ENCODE results near the gene PCCA.

PCCA gene

GRCh38 chr13:100491164-100491842 lies 402.4 kb downstream of the PCCA start:
- DNase-seq (ENCODE audit: insufficient read length): no peak

DNA sequence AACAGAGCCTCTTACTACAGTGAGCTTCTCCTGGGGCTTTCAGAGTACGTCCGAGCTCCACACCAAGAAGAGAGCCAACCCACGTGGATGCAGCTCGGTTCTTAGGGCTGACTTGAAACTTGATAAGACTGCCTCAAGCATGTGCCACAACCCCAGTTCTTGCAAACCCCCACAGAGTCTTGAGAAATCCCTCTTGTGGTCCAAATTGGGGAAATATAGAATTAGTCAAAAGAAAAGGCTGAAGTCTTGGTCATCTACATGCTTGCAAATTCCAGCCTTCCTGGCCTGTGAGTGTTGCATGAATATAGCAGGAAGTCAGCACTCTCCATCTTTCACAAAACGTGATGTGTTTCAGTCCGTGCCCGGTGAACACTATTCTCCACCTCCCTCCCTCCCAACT lies 404.5 kb downstream of the PCCA start:
- no peak for TF ChIP-seq POLR2A (IDR thresholded peaks at IDR 0.05; ENCODE audit: low read depth, low read length)
- TF ChIP-seq POLR2AphosphoS5 (IDR thresholded peaks at IDR 0.05; ENCODE audit: low read depth, low read length): no peak
- no peak for TF ChIP-seq TAF1 (IDR thresholded peaks at IDR 0.05; ENCODE audit: borderline replicate concordance, low read depth, low read length)
- FAIRE-seq: no peak
- no peak for DNase-seq (ENCODE audit: insufficient read length)

More at GRCh38 chr13:100491164-100491842, 402.4 kb downstream of the PCCA start:
- no peak for FAIRE-seq
- TF ChIP-seq POLR2A (IDR thresholded peaks at IDR 0.05; ENCODE audit: low read depth, low read length) (no peak), TAF1 (IDR thresholded peaks at IDR 0.05; ENCODE audit: borderline replicate concordance, low read depth, low read length) (no peak), POLR2AphosphoS5 (IDR thresholded peaks at IDR 0.05; ENCODE audit: low read depth, low read length) (no peak)

DNA sequence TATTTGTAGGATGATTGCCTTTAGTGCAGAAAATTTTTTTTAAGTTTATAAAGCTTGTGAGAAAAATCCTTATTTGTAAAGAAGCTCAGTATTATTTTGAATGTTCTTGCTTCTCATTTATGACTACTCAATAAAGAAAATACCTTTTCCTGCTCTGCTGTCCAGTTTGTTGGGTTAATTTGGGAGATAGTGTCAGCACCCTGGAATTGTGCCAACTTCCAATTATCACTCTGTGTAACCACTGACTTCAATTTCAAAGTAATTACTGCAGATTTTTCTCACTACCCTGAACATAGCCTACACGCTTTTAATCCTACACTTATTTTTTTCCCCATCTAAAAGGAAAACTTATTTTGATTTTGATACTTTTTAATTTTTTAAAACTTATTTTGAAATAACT lies 406.6 kb downstream of the PCCA start:
- no peak for FAIRE-seq
- no peak for TF ChIP-seq TAF1 (IDR thresholded peaks at IDR 0.05; ENCODE audit: borderline replicate concordance, low read depth, low read length)
- no peak for TF ChIP-seq POLR2A (IDR thresholded peaks at IDR 0.05; ENCODE audit: low read depth, low read length)
- no peak for TF ChIP-seq POLR2AphosphoS5 (IDR thresholded peaks at IDR 0.05; ENCODE audit: low read depth, low read length)
- DNase-seq (ENCODE audit: insufficient read length): no peak

- no peak for DNase-seq (ENCODE audit: insufficient read length)
- no peak for FAIRE-seq
Measured at GRCh38 chr13:100497389-100497788, 408.5 kb downstream of the PCCA start.

DNA sequence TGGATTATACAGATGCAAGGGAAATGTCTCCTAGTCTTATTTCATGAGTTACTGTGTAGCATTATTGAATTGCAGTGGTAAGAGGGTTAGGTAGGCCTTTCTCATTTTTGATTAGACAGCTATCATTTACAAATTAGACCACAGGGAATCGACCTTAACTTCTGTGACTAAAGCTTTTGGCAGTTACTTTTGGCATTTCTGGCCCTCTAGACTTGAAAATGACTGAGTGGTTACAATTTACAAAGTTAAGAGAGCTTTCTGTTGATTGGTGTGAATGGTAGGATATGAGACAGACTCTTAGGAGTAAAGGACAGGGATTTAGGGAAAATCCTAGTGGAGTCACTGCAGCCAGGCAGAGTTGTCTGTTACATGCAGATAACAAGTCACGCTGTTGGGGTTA lies 413.6 kb downstream of the PCCA start:
- TF ChIP-seq TAF1 (IDR thresholded peaks at IDR 0.05; ENCODE audit: borderline replicate concordance, low read depth, low read length) (no peak), POLR2A (IDR thresholded peaks at IDR 0.05; ENCODE audit: low read depth, low read length) (no peak)
- FAIRE-seq: no peak
- no peak for DNase-seq (ENCODE audit: insufficient read length)

More at GRCh38 chr13:100497389-100497788, 408.5 kb downstream of the PCCA start:
- TF ChIP-seq POLR2AphosphoS5 (IDR thresholded peaks at IDR 0.05; ENCODE audit: low read depth, low read length): no peak
- TF ChIP-seq TAF1 (IDR thresholded peaks at IDR 0.05; ENCODE audit: borderline replicate concordance, low read depth, low read length): no peak
- no peak for TF ChIP-seq POLR2A (IDR thresholded peaks at IDR 0.05; ENCODE audit: low read depth, low read length)

- DNase-seq (ENCODE audit: insufficient read length) (no peak), FAIRE-seq (no peak)
- no peak for TF ChIP-seq POLR2AphosphoS5 (IDR thresholded peaks at IDR 0.05; ENCODE audit: low read depth, low read length)
- no peak for TF ChIP-seq POLR2A (IDR thresholded peaks at IDR 0.05; ENCODE audit: low read depth, low read length)
- no peak for TF ChIP-seq TAF1 (IDR thresholded peaks at IDR 0.05; ENCODE audit: borderline replicate concordance, low read depth, low read length)
Measured at GRCh38 chr13:100503622-100504021, 414.7 kb downstream of the PCCA start.

DNA sequence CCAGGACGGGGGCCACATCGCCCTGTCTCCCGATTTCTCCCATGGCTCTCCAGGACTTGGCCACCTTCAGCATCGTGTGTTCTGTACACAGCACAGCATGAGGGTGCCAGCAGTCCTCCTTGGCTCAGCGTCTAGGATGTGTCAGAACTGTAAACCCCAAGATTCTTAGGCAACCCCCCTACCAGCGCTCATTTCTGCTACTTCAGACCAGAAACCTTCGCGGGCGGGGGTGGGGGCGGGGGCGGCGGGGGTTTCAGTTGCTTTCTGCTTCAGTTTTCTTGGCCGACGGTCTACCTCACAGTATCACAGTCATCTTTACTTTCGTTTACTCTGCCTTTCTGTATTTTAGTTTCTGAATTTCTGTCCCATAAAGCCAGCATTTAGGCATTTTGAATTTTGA lies 417.3 kb downstream of the PCCA start:
- FAIRE-seq: peak; percentile 38
- TF ChIP-seq TAF1 (IDR thresholded peaks at IDR 0.05; ENCODE audit: borderline replicate concordance, low read depth, low read length) (no peak), POLR2A (IDR thresholded peaks at IDR 0.05; ENCODE audit: low read depth, low read length) (no peak), POLR2AphosphoS5 (IDR thresholded peaks at IDR 0.05; ENCODE audit: low read depth, low read length) (no peak)
- peak; percentile 53 for DNase-seq (ENCODE audit: insufficient read length)

DNA sequence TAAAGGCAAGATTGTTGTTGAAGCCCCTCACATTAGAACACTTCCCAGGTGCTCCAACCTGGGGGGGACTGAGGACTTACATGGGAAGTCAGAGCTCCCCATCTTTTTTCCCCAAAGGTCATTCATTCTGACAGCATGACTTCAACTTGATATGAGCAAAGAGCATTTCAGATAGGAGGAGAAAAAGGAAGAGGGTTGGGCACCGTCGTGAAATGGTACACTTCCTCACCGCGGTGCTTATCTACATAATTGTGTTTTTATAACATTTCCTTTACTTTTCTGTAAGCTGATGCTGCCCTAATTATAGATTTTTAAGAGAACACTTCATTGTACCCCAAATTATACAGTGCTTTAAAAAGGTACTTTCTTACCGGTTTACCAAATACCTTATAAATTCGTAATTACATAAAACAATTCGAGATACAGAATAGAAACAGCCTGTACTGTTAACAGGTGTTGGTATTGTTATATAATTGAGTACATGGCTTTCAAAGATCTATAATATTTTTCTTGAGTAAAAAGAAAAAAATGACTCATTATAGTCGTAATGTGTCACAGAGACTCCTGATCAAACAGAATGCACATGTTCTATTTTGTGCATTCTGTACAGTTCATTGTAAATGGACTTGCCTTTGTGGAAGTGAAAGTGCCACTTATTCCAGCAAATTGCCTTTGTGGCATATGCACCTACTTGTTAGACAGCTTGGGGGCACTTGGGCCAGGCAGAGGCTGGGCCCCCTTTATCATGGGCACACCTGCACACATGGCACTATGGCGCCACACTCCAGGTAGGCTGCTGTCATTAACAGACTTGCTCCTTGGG lies 417.9 kb downstream of the PCCA start:
- TF ChIP-seq POLR2A (IDR thresholded peaks at IDR 0.05; ENCODE audit: low read depth, low read length): no peak
- TF ChIP-seq TAF1 (IDR thresholded peaks at IDR 0.05; ENCODE audit: borderline replicate concordance, low read depth, low read length): no peak
- no peak for TF ChIP-seq POLR2AphosphoS5 (IDR thresholded peaks at IDR 0.05; ENCODE audit: low read depth, low read length)
- FAIRE-seq: no peak
- no peak for DNase-seq (ENCODE audit: insufficient read length)

- peak; percentile 61 for FAIRE-seq
- TF ChIP-seq POLR2AphosphoS5 (IDR thresholded peaks at IDR 0.05; ENCODE audit: low read depth, low read length): no peak
- DNase-seq (ENCODE audit: insufficient read length): no peak
Measured at GRCh38 chr13:100508455-100508854, 419.6 kb downstream of the PCCA start.

DNA sequence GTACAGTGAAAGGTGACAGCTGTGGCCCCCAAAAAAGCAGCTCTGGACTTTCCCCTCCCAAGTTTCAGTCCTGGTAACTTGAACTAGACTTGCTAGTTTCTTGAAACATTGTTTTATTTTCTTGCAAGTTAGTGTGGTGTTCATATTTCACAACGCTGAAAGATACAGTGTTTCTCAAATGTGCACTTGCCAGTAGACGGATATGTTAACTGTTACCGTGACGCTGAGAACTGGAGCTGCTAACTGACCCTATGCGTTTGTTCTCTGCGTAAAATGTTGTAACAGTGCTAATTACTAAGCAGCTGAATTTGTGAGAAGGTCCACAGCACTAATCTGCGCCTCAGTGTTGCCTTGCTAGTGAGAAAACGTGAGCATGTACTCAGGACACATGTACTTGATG lies 420.1 kb downstream of the PCCA start:
- DNase-seq (ENCODE audit: insufficient read length): no peak

GRCh38 chr13:100510208-100510957 lies 421.5 kb downstream of the PCCA start:
- FAIRE-seq: no peak
- no peak for DNase-seq (ENCODE audit: insufficient read length)
- no peak for TF ChIP-seq TAF1 (IDR thresholded peaks at IDR 0.05; ENCODE audit: borderline replicate concordance, low read depth, low read length)
- no peak for TF ChIP-seq POLR2A (IDR thresholded peaks at IDR 0.05; ENCODE audit: low read depth, low read length)
- TF ChIP-seq POLR2AphosphoS5 (IDR thresholded peaks at IDR 0.05; ENCODE audit: low read depth, low read length): no peak

More for the DNA sequence above, 420.1 kb downstream of the PCCA start:
- FAIRE-seq: no peak
- TF ChIP-seq POLR2A (IDR thresholded peaks at IDR 0.05; ENCODE audit: low read depth, low read length) (no peak), POLR2AphosphoS5 (IDR thresholded peaks at IDR 0.05; ENCODE audit: low read depth, low read length) (no peak), TAF1 (IDR thresholded peaks at IDR 0.05; ENCODE audit: borderline replicate concordance, low read depth, low read length) (no peak)

All from GM12892 (cell line).